ENCODE measurements around the gene NTM.
A peak's percentile ranks its signal among the peaks of the same experiment; 100 is the strongest.

The NTM gene

GRCh38 chr11:131666006-131666405 is 295.6 kb downstream of the NTM start:
- Histone ChIP-seq H3K27me3 (no peaks in the 10 kb centered on the region), H3K4me1 (no peaks in the 10 kb centered on the region)

GRCh38 chr11:131666617-131667016 is 296.2 kb downstream of the NTM start:
- H3K9me3 ChIP-seq = no peaks in the 10 kb centered on the region
- TF ChIP-seq, protein P1, sequence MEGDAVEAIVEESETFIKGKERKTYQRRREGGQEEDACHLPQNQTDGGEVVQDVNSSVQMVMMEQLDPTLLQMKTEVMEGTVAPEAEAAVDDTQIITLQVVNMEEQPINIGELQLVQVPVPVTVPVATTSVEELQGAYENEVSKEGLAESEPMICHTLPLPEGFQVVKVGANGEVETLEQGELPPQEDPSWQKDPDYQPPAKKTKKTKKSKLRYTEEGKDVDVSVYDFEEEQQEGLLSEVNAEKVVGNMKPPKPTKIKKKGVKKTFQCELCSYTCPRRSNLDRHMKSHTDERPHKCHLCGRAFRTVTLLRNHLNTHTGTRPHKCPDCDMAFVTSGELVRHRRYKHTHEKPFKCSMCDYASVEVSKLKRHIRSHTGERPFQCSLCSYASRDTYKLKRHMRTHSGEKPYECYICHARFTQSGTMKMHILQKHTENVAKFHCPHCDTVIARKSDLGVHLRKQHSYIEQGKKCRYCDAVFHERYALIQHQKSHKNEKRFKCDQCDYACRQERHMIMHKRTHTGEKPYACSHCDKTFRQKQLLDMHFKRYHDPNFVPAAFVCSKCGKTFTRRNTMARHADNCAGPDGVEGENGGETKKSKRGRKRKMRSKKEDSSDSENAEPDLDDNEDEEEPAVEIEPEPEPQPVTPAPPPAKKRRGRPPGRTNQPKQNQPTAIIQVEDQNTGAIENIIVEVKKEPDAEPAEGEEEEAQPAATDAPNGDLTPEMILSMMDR (IDR thresholded peaks at IDR 0.05; ENCODE audit: low read depth, low read length) = no peak
- H3K27me3 ChIP-seq = no peaks in the 10 kb centered on the region
- no peaks in the 10 kb centered on the region for H3K4me1 ChIP-seq
- no peaks in the 10 kb centered on the region for H3K36me3 ChIP-seq
- no peak overlapping the region for H3K4me3 ChIP-seq (ENCODE audit: low read depth, low read length)
- DNase-seq = no peak

More at GRCh38 chr11:131666006-131666405, 295.6 kb downstream of the NTM start:
- no peak for DNase-seq
- H3K4me3 ChIP-seq (ENCODE audit: low read depth, low read length) = no peak overlapping the region
- H3K9me3 ChIP-seq = no peaks in the 10 kb centered on the region
- no peaks in the 10 kb centered on the region for H3K36me3 ChIP-seq
- TF ChIP-seq, protein P1 (IDR thresholded peaks at IDR 0.05; ENCODE audit: low read depth, low read length) = no peak

DNA sequence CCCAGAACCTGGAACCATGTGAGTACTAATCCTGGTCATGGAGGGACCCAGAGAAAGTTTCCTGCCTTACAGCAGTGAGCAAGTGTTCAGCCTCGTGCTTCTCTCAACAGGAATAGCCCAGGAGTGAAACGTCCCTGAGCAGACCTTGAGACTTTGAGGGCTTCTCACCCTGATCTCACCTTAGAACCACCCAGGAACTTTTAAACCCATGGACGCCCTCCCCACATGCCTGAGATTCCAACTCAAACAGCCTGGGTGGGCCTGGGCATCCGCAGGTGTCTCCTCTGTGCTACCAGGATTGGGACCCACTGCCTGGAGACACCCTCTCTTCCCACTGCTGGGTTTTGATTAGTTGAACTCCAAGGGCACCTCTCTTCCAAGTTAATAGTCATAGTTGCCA is 297.2 kb downstream of the NTM start:
- Histone ChIP-seq H3K4me1 (no peaks in the 10 kb centered on the region), H3K4me3 (ENCODE audit: low read depth, low read length) (no peak overlapping the region), H3K27me3 (no peaks in the 10 kb centered on the region), H3K9me3 (no peaks in the 10 kb centered on the region), H3K36me3 (no peaks in the 10 kb centered on the region)
- DNase-seq = no peak
- TF ChIP-seq, protein P1 (IDR thresholded peaks at IDR 0.05; ENCODE audit: low read depth, low read length) = no peak

GRCh38 chr11:131668500-131669400 is 298.3 kb downstream of the NTM start:
- TF ChIP-seq, protein P1 (IDR thresholded peaks at IDR 0.05; ENCODE audit: low read depth, low read length) = peak; percentile 63
- DNase-seq = peak; percentile 58
- no peak overlapping the region for H3K4me3 ChIP-seq (ENCODE audit: low read depth, low read length)
- H3K36me3 ChIP-seq = no peaks in the 10 kb centered on the region
- H3K27me3 ChIP-seq = no peaks in the 10 kb centered on the region
- H3K9me3 ChIP-seq = no peaks in the 10 kb centered on the region
- no peaks in the 10 kb centered on the region for H3K4me1 ChIP-seq

DNA sequence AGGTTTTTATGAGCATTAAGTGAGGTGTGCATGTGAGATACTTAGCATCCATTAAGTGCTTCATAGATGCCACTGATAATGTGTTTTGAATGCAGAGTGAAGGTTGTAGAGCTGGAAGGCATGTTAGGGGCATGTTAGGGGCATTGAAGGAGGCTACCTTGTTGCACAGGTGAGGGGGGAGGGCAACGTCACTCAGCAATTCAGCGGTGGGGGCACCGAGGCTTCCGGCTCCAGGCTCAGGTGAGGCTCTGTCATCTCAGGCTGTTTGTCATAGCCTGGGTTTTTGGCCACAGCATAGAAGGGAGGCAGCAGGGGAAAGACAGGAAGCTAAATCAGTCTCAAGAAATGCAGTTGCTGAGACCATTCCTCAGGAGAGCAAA is 299.0 kb downstream of the NTM start:
- Histone ChIP-seq H3K4me1 (no peaks in the 10 kb centered on the region), H3K9me3 (no peaks in the 10 kb centered on the region), H3K27me3 (no peaks in the 10 kb centered on the region), H3K36me3 (no peaks in the 10 kb centered on the region), H3K4me3 (ENCODE audit: low read depth, low read length) (no peak overlapping the region)
- DNase-seq = no peak
- TF ChIP-seq, protein P1 (IDR thresholded peaks at IDR 0.05; ENCODE audit: low read depth, low read length) = no peak

DNA sequence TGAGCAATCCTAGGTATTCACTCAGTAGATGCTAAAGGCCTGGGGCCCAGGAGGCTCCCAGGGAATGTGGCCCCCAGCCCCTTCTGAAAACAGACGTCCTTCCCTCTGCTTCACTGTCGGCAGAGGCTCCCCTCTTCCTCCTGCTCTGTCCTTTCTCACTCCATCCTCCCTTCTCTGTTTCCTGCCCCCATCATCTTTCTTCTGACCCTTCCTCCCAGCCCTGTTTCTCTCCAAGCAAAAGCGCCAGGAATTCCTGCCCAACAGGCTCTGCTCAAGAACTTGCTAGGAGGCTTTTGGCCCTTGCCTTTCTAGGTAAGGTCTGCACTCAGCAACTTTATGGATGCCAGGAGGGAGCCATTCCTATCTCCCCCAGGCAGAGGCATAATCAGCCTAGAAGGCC is 300.5 kb downstream of the NTM start:
- no peak overlapping the region for H3K4me3 ChIP-seq (ENCODE audit: low read depth, low read length)
- no peaks in the 10 kb centered on the region for H3K27me3 ChIP-seq
- no peaks in the 10 kb centered on the region for H3K9me3 ChIP-seq
- no peak for DNase-seq
- TF ChIP-seq, protein P1 (IDR thresholded peaks at IDR 0.05; ENCODE audit: low read depth, low read length) = no peak
- H3K36me3 ChIP-seq = no peaks in the 10 kb centered on the region
- no peaks in the 10 kb centered on the region for H3K4me1 ChIP-seq

Data from BE2C (cell line).